SK-N-MC (cell line): ENCODE results near the gene IL32.

ENCODE experiments used
- EZH2 ChIP-seq: fragments of 200-600 bp; sonication (generic); IDR thresholded peaks from one replicate; pipeline ENCODE4 v1.6.1; 2017; ENCODE audit warnings: antibody characterized with exemption
- POLR2AphosphoS5 ChIP-seq: IDR thresholded peaks from 2 replicates; pipeline ENCODE4 v1.6.1; 2012; ENCODE audit warnings: mild to moderate bottlenecking, low read depth, low read length, borderline replicate concordance

GRCh38 chr16:3047387-3047720 lies 18.1 kb upstream of the IL32 start:
- no peak for TF ChIP-seq POLR2AphosphoS5
- no peak for TF ChIP-seq EZH2
